SK-N-SH (cell line): Measurements from ENCODE around the gene SLFNL1. TPM values are rescaled to one million over a fixed set of nuclear protein-coding genes. Genes with fewer than 3 reads are reported as not detected.

Experiments used
- CTCF ChIA-PET: fragments of 300-600, 350-600 bp; formaldehyde crosslinking; extraction: SDS; loops from one replicate; lab custom pipeline; 2021; lab: Yijun Ruan, JAX
- POLR2A ChIA-PET: fragments of 350-600 bp; sonication (Branson Sonifier 250); formaldehyde crosslinking; extraction: SDS; loops from one replicate; lab custom pipeline; 2020; ENCODE audit warnings: antibody characterized with exemption, inconsistent platforms; lab: Yijun Ruan, JAX
- DNase-seq: peaks from one replicate; pipeline ENCODE4 v3.0.0; 2012
- H2AFZ ChIP-seq: fragments of 200-600 bp; sonication (generic); 2 replicates; pipeline ENCODE4 v1.8.1; 2016; ENCODE audit warnings: antibody characterized with exemption, mild to moderate bottlenecking, low read depth
- H3F3A ChIP-seq: fragments of 200-600 bp; sonication (generic); replicated peaks from 2 replicates; pipeline ENCODE3; 2016; ENCODE audit warnings: antibody characterized with exemption, mild to moderate bottlenecking; ENCODE audit not compliant: insufficient read depth
- H3K27ac ChIP-seq, 2 experiments: fragments of 200-500 bp in 1 of 2; fragments of 200-600 bp in 1 of 2; sonication (Bioruptor generic) in 1 of 2; sonication (generic), shearing (Covaris generic) in 1 of 2; 2 replicates each; pipeline versions ENCODE4 v1.5.1 to v1.6.1; 2014 to 2016; ENCODE audit warnings: low read depth in 2 of 2, inconsistent platforms in 1 of 2, low read length in 1 of 2, mild to moderate bottlenecking in 1 of 2, mixed read lengths in 1 of 2
- H3K27me3 ChIP-seq: fragments of 200-600 bp; sonication (generic), shearing (Covaris generic); 2 replicates; pipeline ENCODE4 v1.6.1; 2016; ENCODE audit warnings: mixed run types; ENCODE audit not compliant: insufficient read depth
- H3K36me3 ChIP-seq, 2 experiments: fragments of 200-500 bp in 1 of 2; fragments of 200-600 bp in 1 of 2; sonication (Bioruptor generic) in 1 of 2; sonication (generic) in 1 of 2; replicated peaks in 1 of 2; 2 replicates each; pipeline versions ENCODE3 to v1.5.1; 2014 to 2016; ENCODE audit warnings: low read length in 1 of 2, mild to moderate bottlenecking in 1 of 2; ENCODE audit not compliant: insufficient read depth in 2 of 2, control insufficient read depth in 1 of 2
- H3K4me1 ChIP-seq, 2 experiments: fragments of 200-500 bp in 1 of 2; fragments of 200-600 bp in 1 of 2; sonication (Bioruptor generic) in 1 of 2; sonication (generic), shearing (Covaris generic) in 1 of 2; 2 replicates each; pipeline versions ENCODE4 v1.5.1 to v1.6.1; 2014 to 2016; ENCODE audit warnings: low read depth in 1 of 2, low read length in 1 of 2, mixed run types in 1 of 2; ENCODE audit not compliant: insufficient read depth in 2 of 2, control insufficient read depth in 1 of 2
- H3K4me2 ChIP-seq: fragments of 200-600 bp; sonication (generic), shearing (Covaris generic); 2 replicates; pipeline ENCODE4 v1.6.1; 2017; ENCODE audit warnings: mixed run types
- H3K4me3 ChIP-seq, 2 experiments: fragments of 200-500 bp in 1 of 2; fragments of 200-600 bp in 1 of 2; sonication (Bioruptor generic) in 1 of 2; sonication (generic), shearing (Covaris generic) in 1 of 2; 2 replicates each; pipeline versions ENCODE4 v1.5.1 to v1.8.1; 2014 to 2016; ENCODE audit warnings: low read depth in 2 of 2, inconsistent platforms in 1 of 2, low read length in 1 of 2, mild to moderate bottlenecking in 1 of 2, mixed read lengths in 1 of 2, moderate library complexity in 1 of 2
- H3K79me2 ChIP-seq: fragments of 200-600 bp; sonication (generic); 2 replicates; pipeline ENCODE4 v1.8.1; 2017; ENCODE audit warnings: mild to moderate bottlenecking; ENCODE audit not compliant: insufficient read depth
- H3K9ac ChIP-seq: fragments of 200-600 bp; sonication (generic); 2 replicates; pipeline ENCODE4 v1.6.1; 2017; ENCODE audit warnings: mixed run types
- H3K9me2 ChIP-seq: fragments of 200-600 bp; sonication (generic); 2 replicates; pipeline ENCODE4 v1.6.1; 2017; ENCODE audit warnings: mixed run types
- H3K9me3 ChIP-seq: fragments of 200-600 bp; sonication (generic); 2 replicates; pipeline ENCODE4 v1.6.1; 2017; ENCODE audit warnings: mixed run types, mild to moderate bottlenecking, moderate library complexity
- H4K20me1 ChIP-seq: fragments of 200-600 bp; sonication (generic); 2 replicates; pipeline ENCODE4 v1.6.1; 2017; ENCODE audit warnings: mild to moderate bottlenecking, mixed run types; ENCODE audit not compliant: insufficient read depth
- ELF1 ChIP-seq: IDR thresholded peaks from 2 replicates; pipeline ENCODE4 v1.4.0; 2012
- FOXJ3 ChIP-seq: sonication (generic); formaldehyde crosslinking; IDR thresholded peaks from 2 replicates; pipeline ENCODE4 v1.5.1; 2020; ENCODE audit warnings: mild to moderate bottlenecking, missing genetic modification reagents
- GATA2 ChIP-seq: sonication (generic); formaldehyde crosslinking; IDR thresholded peaks from 2 replicates; pipeline ENCODE4 v1.5.0; 2020; ENCODE audit warnings: mild to moderate bottlenecking, missing genetic modification reagents
- WGBS: methylation state at CpG from one replicate; pipeline ENCODE4 v1.1.6; 2017; ENCODE audit warnings: low lambda C conversion rate; 5-methylcytosine and 5-hydroxymethylcytosine counted together
- polyA plus RNA-seq, 3 experiments: library from polyadenylated mRNA; depleted of rRNA; stranded (reverse); fragments of >200 nt; gene quantifications; 2 replicates each; pipeline ENCODE4 v1.2.3, GENCODE V29; 2012
- TF ChIP-seq, protein P1 (sequence below): fragments of 150-350 bp; IDR thresholded peaks from 2 replicates; pipeline ENCODE4 v1.6.1; 2017; ENCODE audit warnings: antibody characterized with exemption, low read length, low read depth, borderline replicate concordance
- TF ChIP-seq, protein P2 (sequence below): IDR thresholded peaks from 2 replicates; pipeline ENCODE4 v1.6.1; 2012; ENCODE audit warnings: mild to moderate bottlenecking, low read depth, low read length, moderate library complexity

SLFNL1 gene
- polyA plus RNA-seq, 1 of the 3 experiments (the other 2 are of a cell fraction), result 0.26 TPM

DNA sequence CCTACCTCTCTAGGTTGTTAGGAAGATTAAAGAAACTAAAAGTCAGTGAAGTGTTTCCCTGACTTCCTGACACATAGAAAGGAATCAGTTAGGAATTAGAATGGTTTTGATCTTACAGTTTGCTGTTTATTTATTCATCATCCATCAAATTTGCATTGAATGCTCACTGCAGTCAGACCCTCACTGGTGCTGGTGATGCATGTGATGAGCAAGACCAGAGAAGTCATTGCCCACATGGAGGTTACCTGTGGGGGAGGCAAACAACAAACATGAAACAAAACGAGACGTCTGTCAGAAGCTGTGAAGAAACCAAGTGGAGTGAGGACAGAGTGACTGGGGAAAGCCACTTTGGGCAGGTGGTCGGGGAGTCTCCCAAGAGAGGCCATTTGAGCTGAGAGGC, 35.6 kb downstream of the SLFNL1 start (continued):
- TF ChIP-seq, protein P1, sequence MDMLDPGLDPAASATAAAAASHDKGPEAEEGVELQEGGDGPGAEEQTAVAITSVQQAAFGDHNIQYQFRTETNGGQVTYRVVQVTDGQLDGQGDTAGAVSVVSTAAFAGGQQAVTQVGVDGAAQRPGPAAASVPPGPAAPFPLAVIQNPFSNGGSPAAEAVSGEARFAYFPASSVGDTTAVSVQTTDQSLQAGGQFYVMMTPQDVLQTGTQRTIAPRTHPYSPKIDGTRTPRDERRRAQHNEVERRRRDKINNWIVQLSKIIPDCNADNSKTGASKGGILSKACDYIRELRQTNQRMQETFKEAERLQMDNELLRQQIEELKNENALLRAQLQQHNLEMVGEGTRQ, result no peak
- no peak for TF ChIP-seq ELF1

DNA sequence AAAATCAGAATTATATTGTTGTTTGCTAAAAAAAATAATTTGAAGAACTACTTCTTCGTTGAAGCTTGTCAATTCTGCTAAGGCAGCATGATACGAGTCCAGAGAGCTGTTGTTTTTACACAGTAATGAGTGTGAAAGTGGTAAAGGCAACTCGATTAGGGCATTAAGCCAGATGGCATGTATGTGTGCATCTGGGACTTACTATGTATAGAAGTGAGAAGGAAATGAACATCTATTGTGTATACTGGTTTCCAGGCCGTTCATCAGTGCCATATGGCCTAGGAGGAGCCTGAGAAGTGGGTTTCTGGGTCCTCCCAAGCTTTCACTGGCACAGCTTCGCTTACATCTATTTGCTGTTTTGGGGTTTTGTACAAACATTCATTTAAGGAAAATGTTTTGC, 36.4 kb downstream of the SLFNL1 start:
- Histone ChIP-seq H3F3A (peaks cover 23% of the 10 kb centered on the region), H3K4me1 (peaks cover 16 to 36% of the 10 kb centered on the region in 2 experiments)
- TF ChIP-seq, protein P2, sequence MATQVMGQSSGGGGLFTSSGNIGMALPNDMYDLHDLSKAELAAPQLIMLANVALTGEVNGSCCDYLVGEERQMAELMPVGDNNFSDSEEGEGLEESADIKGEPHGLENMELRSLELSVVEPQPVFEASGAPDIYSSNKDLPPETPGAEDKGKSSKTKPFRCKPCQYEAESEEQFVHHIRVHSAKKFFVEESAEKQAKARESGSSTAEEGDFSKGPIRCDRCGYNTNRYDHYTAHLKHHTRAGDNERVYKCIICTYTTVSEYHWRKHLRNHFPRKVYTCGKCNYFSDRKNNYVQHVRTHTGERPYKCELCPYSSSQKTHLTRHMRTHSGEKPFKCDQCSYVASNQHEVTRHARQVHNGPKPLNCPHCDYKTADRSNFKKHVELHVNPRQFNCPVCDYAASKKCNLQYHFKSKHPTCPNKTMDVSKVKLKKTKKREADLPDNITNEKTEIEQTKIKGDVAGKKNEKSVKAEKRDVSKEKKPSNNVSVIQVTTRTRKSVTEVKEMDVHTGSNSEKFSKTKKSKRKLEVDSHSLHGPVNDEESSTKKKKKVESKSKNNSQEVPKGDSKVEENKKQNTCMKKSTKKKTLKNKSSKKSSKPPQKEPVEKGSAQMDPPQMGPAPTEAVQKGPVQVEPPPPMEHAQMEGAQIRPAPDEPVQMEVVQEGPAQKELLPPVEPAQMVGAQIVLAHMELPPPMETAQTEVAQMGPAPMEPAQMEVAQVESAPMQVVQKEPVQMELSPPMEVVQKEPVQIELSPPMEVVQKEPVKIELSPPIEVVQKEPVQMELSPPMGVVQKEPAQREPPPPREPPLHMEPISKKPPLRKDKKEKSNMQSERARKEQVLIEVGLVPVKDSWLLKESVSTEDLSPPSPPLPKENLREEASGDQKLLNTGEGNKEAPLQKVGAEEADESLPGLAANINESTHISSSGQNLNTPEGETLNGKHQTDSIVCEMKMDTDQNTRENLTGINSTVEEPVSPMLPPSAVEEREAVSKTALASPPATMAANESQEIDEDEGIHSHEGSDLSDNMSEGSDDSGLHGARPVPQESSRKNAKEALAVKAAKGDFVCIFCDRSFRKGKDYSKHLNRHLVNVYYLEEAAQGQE, result no peak
- TF ChIP-seq FOXJ3 (CRISPR knock-in tag) (no peak), GATA2 (CRISPR knock-in tag) (no peak)
- TF ChIP-seq, all 33 proteins: peak for 0
- no peaks in the 10 kb centered on the region for H3K9me3 ChIP-seq
- H3K4me2 ChIP-seq, result no peak overlapping the region; the same call in 1 of the 2 replicates
- H3K36me3 ChIP-seq, result peaks cover 56 to 64% of the 10 kb centered on the region in 2 experiments
- POLR2A ChIA-PET, result no interaction called here
- no peak overlapping the region for H3K4me3 ChIP-seq
- peaks cover 50% of the 10 kb centered on the region for H4K20me1 ChIP-seq
- no peaks in the 10 kb centered on the region for H3K27me3 ChIP-seq
- H3K27ac ChIP-seq, result peak overlapping the region in 1 of 2 experiments; percentile 9; a peak in 1 of 4 replicates
- no peak overlapping the region for H2AFZ ChIP-seq
- no peak for DNase-seq
- peaks cover 92% of the 10 kb centered on the region for H3K79me2 ChIP-seq
- 82% methylated on average over 5 of the region's 5 CpGs for WGBS
- H3K9ac ChIP-seq, result 0 out of 2 replicates have a peak overlapping the region, but pooled peaks have one; percentile 3
- H3K9me2 ChIP-seq, result no peaks in the 10 kb centered on the region
- CTCF ChIA-PET, result interaction anchor here (1.2 to 2.0 kb wide), 2 partner anchors 18 to 38 kb away, joined by 4 to 6 read pairs; no protein-coding TSS in a partner anchor

DNA sequence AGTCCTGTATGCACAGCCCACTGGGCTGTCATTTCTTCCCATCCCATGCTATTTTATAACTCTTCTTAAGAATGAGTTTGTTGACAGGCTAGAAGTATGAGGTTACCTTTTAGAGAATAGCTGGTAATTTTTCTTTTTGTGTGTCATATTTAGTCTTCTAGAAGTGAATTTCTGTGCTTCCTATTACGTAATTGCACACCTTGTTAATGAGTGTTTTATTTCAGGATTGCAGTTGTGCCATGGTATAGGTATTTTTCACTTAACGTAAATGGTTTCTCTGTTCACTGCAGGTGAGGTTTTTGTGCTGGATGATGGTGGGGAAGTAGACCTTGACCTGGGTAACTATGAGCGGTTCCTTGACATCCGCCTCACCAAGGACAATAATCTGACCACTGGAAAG, 37.0 kb downstream of the SLFNL1 start:
- TF ChIP-seq, protein P2, result no peak
- H3K9ac ChIP-seq, result no peak overlapping the region
- H3K27ac ChIP-seq, result peak overlapping the region in 1 of 2 experiments; percentile 46; a peak in 1 of 4 replicates
- peaks cover 18% of the 10 kb centered on the region for H3F3A ChIP-seq
- no peaks in the 10 kb centered on the region for H3K27me3 ChIP-seq
- H3K9me2 ChIP-seq, result no peaks in the 10 kb centered on the region
- H3K4me3 ChIP-seq, result no peak overlapping the region
- H3K79me2 ChIP-seq, result peaks cover 87% of the 10 kb centered on the region
- H4K20me1 ChIP-seq, result peaks cover 50% of the 10 kb centered on the region
- H3K36me3 ChIP-seq, result peaks cover 51 to 58% of the 10 kb centered on the region in 2 experiments
- DNase-seq, result no peak
- H2AFZ ChIP-seq, result no peak overlapping the region
- POLR2A ChIA-PET, result no interaction called here
- CTCF ChIA-PET, result interaction anchor here (0.7 to 2.0 kb wide), 2 partner anchors 13 to 38 kb away, joined by 3 to 6 read pairs; no protein-coding TSS in a partner anchor
- WGBS, result 95% methylated on average over 4 of the region's 4 CpGs
- peaks cover 16 to 36% of the 10 kb centered on the region in 2 experiments for H3K4me1 ChIP-seq
- H3K4me2 ChIP-seq, result peak overlapping the region; percentile 35; the same call in 1 of the 2 replicates
- no peaks in the 10 kb centered on the region for H3K9me3 ChIP-seq
